Activated B cell treated with CpG ODN at 0.5 μM for 24 hours (primary cell): ENCODE data around the gene NQO2. TPM values are rescaled to one million over a fixed set of nuclear protein-coding genes. Genes with fewer than 3 reads are reported as not detected.

ENCODE experiments used
- ATAC-seq: fragments of 200-7000 bp; cut with Tn5 transposase; one replicate; pipeline ENCODE4 v1.10.0; 2021; ENCODE audit warnings: low read depth, mild to moderate bottlenecking, moderate library complexity
- CTCF ChIA-PET: fragments of 350-600 bp; sonication (Branson Sonifier 250); formaldehyde crosslinking; loops from one replicate; lab custom pipeline; 2021; ENCODE audit warnings: antibody characterized with exemption; lab: Charles Lee
- POLR2A ChIA-PET: fragments of 350-600 bp; sonication (Branson Sonifier 250); formaldehyde crosslinking; loops from one replicate; lab custom pipeline; 2021; ENCODE audit warnings: antibody characterized with exemption; lab: Charles Lee
- DNase-seq: peaks from one replicate; pipeline ENCODE4 v3.0.0; 2022
- H3K27ac Mint-ChIP-seq: one replicate; pipeline ENCODE4 v1.8.0; 2020; ENCODE audit warnings: mixed read lengths
- H3K27me3 Mint-ChIP-seq: one replicate; pipeline ENCODE4 v1.8.0; 2021; ENCODE audit warnings: mixed read lengths
- H3K36me3 Mint-ChIP-seq: one replicate; pipeline ENCODE4 v1.8.0; 2021; ENCODE audit warnings: low read depth, mixed read lengths
- H3K4me1 Mint-ChIP-seq: one replicate; pipeline ENCODE4 v1.8.0; 2021; ENCODE audit warnings: mixed read lengths
- H3K4me3 Mint-ChIP-seq: one replicate; pipeline ENCODE4 v1.8.0; 2020; ENCODE audit warnings: mild to moderate bottlenecking, mixed read lengths
- H3K9me3 Mint-ChIP-seq: one replicate; pipeline ENCODE4 v1.8.0; 2020; ENCODE audit warnings: mixed read lengths
- intact Hi-C: fragments of 100-400 bp; cut with micrococcal nuclease; formaldehyde crosslinking; loops from one replicate; pipeline ENCODE4 v1.15.1; 2024
- total RNA-seq: library from RNA; stranded (reverse); gene quantifications from 2 replicates; pipeline ENCODE4 v1.2.3, GENCODE V29; 2022
- TF ChIP-seq, protein P1 (sequence below): fragments of 200-600 bp; IDR thresholded peaks from one replicate; pipeline ENCODE4 v1.8.0; 2022; ENCODE audit warnings: antibody characterized with exemption, mild to moderate bottlenecking

The NQO2 gene
- total RNA-seq, 1 donor from 2014 or later: 12.3 TPM

DNA sequence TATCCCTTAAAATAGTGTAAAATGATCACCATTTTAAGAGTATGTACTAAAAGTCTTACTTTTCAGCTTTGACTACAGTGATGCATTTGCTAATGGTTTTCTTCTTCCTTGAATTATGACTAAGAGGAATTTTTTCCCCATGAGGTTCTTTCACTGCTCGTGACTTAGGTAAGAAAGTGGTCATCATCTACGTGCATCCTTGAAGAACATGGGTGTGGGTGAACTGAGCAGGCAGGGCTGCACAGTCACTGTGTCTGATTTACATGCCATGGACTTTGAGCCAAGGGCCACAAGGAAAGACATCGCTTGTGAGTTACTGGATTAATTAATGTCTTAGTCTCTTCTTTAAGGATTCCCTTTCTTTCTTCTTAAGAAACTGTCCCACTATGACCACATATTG lies 33.3 kb downstream of the NQO2 start:
- H3K36me3 Mint-ChIP-seq: no peaks in the 10 kb centered on the region

DNA sequence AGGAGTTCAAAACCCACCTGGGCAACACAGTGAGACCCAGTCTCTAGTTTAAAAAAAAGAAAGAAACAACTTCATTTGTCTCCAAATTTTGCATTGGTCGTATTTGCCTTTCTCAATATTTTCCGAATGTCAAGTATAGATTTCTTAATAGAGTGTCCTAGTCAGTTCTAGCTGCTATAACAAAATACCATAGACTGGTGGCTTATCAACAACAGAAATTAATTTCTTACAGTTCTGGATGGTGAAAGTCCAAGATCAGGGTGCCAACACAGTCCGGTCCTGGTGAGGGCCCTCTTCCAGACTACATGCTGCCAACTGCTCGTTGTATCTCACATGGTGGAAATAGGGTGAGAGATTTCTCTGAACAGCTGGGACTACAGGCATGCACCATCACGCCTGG lies 34.0 kb downstream of the NQO2 start:
- POLR2A ChIA-PET: no interaction called here
- ATAC-seq: no peak
- Mint-ChIP-seq H3K4me3 (no peak overlapping the region), H3K27ac (no peak overlapping the region), H3K27me3 (peaks cover 17% of the 10 kb centered on the region), H3K9me3 (no peaks in the 10 kb centered on the region), H3K36me3 (no peaks in the 10 kb centered on the region), H3K4me1 (peaks cover 9% of the 10 kb centered on the region)
- TF ChIP-seq, protein P1, sequence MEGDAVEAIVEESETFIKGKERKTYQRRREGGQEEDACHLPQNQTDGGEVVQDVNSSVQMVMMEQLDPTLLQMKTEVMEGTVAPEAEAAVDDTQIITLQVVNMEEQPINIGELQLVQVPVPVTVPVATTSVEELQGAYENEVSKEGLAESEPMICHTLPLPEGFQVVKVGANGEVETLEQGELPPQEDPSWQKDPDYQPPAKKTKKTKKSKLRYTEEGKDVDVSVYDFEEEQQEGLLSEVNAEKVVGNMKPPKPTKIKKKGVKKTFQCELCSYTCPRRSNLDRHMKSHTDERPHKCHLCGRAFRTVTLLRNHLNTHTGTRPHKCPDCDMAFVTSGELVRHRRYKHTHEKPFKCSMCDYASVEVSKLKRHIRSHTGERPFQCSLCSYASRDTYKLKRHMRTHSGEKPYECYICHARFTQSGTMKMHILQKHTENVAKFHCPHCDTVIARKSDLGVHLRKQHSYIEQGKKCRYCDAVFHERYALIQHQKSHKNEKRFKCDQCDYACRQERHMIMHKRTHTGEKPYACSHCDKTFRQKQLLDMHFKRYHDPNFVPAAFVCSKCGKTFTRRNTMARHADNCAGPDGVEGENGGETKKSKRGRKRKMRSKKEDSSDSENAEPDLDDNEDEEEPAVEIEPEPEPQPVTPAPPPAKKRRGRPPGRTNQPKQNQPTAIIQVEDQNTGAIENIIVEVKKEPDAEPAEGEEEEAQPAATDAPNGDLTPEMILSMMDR: no peak
- CTCF ChIA-PET: no interaction called here
- intact Hi-C loops: no loop called here
- DNase-seq: no peak

More for the DNA sequence above, 33.3 kb downstream of the NQO2 start:
- Mint-ChIP-seq H3K27ac (no peak overlapping the region), H3K4me3 (no peak overlapping the region), H3K4me1 (peaks cover 14% of the 10 kb centered on the region), H3K9me3 (no peaks in the 10 kb centered on the region), H3K27me3 (peaks cover 17% of the 10 kb centered on the region)
- ATAC-seq (no peak), DNase-seq (no peak)
- TF ChIP-seq, protein P1: no peak
- intact Hi-C loops: loop anchor here (1.0 kb wide), 1 partner anchor 20 kb away; no protein-coding TSS in a partner anchor
- ChIA-PET POLR2A (no interaction called here), CTCF (interaction anchor here (1.8 kb wide), 1 partner anchor 9 kb away, joined by 5 read pairs; no protein-coding TSS in a partner anchor)

DNA sequence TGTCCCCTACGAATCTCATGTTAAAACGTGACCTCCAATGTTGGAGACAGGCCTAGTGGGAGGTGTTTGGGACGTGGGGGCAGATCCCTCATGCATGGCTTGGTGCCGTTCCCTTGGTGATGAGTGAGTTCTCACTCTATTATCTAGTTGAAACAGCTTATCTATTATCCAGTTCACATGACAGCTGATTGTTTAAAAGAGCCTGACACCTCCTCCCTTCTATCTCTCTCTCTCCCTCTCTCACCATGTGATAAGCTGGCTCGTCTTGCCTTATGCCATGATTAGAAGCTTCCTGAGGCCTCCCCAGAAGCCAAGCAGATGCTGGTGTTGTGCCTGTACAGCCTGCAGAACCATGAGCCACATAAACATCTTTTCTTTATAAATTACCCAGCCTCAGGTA lies 35.7 kb downstream of the NQO2 start:
- Mint-ChIP-seq H3K27me3 (peaks cover 17% of the 10 kb centered on the region), H3K9me3 (no peaks in the 10 kb centered on the region), H3K4me3 (no peak overlapping the region), H3K4me1 (peaks cover 9% of the 10 kb centered on the region), H3K36me3 (no peaks in the 10 kb centered on the region), H3K27ac (no peak overlapping the region)
- TF ChIP-seq, protein P1: no peak
- ATAC-seq (no peak), DNase-seq (no peak)
- CTCF ChIA-PET: interaction anchor here (1.1 kb wide), 1 partner anchor 18 kb away, joined by 3 read pairs; no protein-coding TSS in a partner anchor
- intact Hi-C loops: no loop called here
- POLR2A ChIA-PET: no interaction called here

DNA sequence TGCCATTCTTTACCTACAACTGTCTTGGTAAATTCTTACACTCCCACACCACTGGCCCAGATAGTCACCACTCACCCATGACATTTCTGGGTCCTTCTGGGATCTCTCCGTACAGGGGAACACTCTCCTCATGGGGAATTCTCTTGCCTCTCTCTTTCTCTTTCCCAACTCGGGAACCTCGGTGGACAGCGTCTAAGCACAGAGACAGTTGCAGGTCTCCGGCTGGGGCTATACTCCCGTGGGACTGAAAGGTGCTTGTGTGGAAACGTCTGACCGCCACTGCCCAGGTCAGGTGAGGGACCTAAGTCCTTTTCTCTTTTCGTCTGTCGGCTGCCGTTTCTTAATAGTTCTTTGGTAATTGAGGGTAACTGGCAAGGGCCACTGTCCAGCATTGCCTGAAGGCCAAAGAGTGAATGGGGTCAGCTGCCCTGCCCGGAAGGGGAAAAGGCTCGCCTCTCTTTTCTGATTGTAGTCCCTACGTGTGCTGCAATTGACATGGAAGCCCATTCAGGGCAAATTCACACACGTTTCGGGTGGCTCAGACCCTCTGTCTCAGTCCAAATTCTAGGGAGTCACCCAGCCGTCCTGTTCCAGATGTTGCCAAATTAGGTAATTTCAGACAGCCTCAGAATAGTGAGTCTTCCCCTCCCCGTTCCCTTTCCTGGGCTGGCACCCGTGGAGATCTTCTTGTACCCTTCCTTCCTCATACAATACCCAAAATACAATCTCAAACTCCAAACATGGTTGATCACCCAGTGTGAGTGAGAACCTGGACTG lies 37.4 kb downstream of the NQO2 start:
- Mint-ChIP-seq H3K27ac (no peak overlapping the region), H3K4me3 (no peak overlapping the region), H3K36me3 (no peaks in the 10 kb centered on the region), H3K4me1 (peaks cover 2% of the 10 kb centered on the region), H3K9me3 (no peaks in the 10 kb centered on the region), H3K27me3 (peaks cover 9% of the 10 kb centered on the region)
- POLR2A ChIA-PET: no interaction called here
- TF ChIP-seq, protein P1: no peak
- intact Hi-C loops: no loop called here
- DNase-seq (no peak), ATAC-seq (no peak)
- CTCF ChIA-PET: no interaction called here

DNA sequence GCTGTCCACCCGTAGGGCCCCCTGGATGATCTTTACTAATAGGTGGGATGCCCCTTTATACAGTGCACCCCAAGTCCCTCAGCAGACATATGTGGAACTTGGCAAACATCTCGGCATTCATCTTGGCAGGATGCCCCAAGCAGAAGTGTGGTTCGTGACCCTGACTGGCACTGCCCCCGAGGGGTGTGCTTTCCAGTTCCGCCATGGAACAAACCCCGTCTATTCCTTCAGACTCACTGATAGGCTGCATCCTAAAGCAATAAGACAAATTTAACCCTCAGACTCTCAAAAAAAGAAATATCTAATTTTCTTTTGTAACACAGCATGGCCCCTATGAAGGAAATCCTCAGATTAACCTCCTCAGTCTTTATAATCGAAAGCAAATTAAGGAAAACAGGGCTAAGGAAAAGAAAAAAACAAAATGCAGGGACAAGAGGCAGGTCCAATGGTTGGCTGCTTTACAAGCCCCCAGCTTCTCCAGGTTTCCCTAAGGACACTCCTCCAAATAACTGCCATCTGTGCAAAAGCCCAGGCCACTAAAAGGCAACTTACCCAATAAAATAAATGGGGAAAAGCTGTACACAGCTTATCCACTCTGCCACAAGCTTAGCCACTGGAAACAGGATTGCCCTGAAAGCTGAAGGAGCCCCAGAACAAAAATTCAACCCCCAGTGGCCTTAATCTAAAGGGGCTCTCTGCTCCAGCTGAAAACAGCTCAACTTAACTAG lies 38.1 kb downstream of the NQO2 start:
- Mint-ChIP-seq H3K9me3 (no peaks in the 10 kb centered on the region), H3K36me3 (no peaks in the 10 kb centered on the region), H3K27me3 (peaks cover 6% of the 10 kb centered on the region), H3K4me3 (no peak overlapping the region), H3K4me1 (no peaks in the 10 kb centered on the region), H3K27ac (no peak overlapping the region)
- no peak for DNase-seq
- intact Hi-C loops: no loop called here
- ATAC-seq: no peak
- ChIA-PET POLR2A (interaction anchor here (1.1 to 1.5 kb wide), 2 partner anchors 10 to 38 kb away, joined by 4 to 5 read pairs; partner anchors contain the start of gene NQO2), CTCF (interaction anchor here (1.6 kb wide), 1 partner anchor 37 kb away, joined by 7 read pairs; no protein-coding TSS in a partner anchor)
- TF ChIP-seq, protein P1: no peak
